Stimulated activated CD4-positive, alpha-beta T cell treated with anti-CD3 and anti-CD28 coated beads, Interleukin-2, amount 100 ng/mL, for 4 hours (primary cell): Measurements from ENCODE around the gene DBH.

ENCODE experiments used
- DNase-seq: peaks from one replicate; pipeline ENCODE4 v3.0.0-alpha.2; 2020; ENCODE audit warnings: low read depth

DBH gene

DNA sequence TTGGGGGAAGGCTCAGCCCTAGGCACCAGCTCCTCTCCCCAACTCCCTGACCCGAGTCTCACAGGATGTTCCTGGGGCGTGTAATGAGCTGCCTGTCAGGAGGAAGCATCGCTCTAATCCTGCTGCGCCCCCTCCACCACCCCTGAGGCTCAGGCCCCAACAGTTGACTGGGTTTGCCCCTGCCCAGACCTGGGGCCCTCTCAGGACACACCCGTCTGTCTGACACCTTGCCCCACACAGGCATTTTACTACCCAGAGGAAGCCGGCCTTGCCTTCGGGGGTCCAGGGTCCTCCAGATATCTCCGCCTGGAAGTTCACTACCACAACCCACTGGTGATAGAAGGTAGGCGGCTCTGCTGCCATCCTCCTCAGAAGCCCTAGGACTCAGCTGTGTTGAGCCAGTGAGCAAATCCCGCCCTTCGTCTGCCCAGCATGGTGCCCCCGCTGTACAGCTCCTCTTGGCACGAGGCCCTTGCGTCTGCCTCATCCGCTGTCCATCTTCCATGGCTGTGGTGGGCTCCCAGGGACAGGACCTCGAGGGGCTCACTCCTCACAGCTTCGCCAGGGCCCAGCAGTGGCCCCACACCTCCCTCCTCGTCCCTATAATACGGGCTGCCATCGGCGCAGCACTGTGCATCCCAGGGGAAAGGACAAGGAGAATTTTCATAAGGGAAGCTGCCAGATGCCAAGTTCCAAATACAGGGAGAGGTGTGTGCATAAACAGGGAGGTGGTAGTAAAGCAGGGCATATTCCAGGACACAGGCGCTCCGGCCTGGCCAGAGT lies 8.0 kb downstream of the DBH start:
- no peak for DNase-seq

DNA sequence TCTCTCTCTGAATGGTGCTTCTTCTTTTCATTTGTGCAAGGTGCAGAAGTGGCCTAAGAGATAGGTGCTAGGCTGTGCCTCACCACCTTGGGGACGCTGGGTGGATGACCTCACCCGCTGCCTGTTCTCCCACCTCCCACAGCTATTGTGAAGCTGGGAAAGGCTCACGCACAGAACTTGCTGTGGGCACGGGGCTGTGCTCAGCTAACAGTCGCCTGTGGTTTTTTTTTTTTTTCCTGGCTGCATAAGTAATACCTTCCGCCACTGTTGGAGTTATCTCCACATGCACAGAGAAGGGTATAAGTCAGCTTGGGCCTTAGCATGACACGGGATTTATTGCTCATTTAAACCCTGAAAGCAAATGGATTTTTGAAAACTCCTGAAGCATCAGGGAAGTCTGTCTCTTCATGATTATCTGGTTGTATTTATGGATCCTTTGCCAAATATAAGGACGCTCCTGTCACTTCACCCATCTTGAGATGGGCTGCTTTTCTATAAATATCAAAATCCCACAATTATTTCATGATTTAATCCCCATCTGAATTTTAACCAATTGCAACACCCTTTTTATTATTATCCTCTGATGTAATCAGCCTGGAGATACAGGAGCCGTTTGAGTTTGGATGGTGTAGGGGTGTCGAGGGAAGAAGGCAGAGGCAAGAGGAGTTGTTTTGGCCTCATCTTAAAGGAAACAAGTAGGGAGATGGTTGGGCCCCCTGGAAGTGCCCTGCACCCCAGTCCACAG lies 9.0 kb downstream of the DBH start:
- DNase-seq, result no peak

- no peak for DNase-seq
Observed at GRCh38 chr9:133647148-133647547, 11.0 kb downstream of the DBH start.

- DNase-seq, result no peak
Observed at GRCh38 chr9:133647765-133648469, 11.8 kb downstream of the DBH start.

GRCh38 chr9:133649194-133649593 lies 13.0 kb downstream of the DBH start:
- no peak for DNase-seq

- DNase-seq, result no peak
Observed at GRCh38 chr9:133650026-133650425, 13.9 kb downstream of the DBH start.

DNA sequence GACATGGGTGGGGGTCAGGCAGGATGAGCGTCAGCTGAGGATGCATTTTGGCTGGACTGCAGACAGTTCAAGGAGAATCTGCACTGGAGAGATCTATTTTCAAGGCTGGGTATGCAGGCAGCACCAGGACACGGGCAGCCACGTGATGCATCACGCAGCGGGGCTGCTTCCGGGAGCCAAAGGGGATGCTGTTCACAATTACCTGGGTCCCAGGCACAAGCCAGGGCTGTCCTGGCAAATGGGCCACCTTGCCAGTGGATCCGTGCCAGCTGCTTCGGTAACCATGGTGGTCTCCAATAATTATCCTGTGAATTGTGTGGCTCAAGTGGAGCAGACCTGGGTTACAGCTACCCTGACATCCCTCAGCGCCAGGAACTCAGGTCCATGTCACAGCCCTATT lies 17.5 kb downstream of the DBH start:
- no peak for DNase-seq

GRCh38 chr9:133654736-133655657 lies 18.8 kb downstream of the DBH start:
- no peak for DNase-seq

DNA sequence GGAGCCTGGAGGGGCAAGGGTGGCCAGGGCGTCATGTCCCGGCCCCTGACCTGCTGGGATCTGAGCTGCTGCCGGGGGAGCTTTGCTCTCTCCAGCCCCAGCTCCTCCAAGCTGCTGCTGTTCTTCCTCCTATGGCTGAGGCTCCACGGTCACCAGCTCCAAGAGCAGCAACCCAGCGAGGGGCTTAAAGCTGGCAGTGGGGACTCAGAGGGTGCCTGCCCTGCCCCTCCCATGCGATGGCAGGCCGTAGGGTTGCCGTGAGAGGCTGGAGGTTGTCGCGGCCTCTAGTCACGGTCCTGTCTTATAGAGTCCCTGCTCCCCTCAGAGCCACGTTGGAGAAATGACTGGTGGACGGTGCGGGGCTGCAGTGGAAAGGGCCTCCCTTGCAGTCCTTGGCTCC lies 19.5 kb downstream of the DBH start:
- no peak for DNase-seq

DNA sequence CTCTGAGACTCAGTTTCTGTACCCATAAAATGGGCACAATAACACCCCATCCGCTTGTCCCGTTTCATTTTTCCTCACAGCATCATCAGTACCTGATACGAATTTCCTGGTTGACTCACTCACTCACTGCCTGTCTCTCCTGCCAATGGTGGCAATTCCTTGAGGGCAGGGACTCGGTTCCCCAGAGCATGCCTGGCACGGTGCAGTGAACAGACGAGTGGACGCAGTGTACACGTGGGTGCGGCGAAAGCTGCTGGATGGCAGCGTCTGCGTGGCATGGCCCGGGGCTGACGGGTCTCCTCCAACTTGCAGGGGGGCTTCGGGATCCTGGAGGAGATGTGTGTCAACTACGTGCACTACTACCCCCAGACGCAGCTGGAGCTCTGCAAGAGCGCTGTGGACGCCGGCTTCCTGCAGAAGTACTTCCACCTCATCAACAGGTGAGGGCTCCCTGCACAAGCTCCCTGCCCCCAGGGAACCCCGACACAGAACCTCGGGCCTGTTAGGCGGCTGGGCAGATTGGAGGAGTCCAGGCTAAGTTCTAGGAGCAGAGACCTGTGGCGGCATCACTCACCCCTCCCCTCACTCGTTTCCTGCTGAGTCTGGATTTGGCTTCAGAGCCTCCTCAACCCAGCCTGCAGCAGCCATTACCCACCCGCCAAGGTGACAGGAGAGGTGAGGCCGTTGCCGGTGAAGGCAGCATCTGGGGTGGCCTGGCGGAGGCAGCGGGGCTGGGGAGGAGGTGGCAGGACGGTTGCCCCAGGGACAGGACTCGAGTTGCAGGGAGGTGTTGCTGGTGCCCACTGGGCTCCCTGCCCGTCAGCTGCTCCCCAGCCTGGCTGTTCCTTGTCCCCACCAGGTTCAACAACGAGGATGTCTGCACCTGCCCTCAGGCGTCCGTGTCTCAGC lies 20.3 kb downstream of the DBH start:
- DNase-seq, result peak; percentile 34

DNA sequence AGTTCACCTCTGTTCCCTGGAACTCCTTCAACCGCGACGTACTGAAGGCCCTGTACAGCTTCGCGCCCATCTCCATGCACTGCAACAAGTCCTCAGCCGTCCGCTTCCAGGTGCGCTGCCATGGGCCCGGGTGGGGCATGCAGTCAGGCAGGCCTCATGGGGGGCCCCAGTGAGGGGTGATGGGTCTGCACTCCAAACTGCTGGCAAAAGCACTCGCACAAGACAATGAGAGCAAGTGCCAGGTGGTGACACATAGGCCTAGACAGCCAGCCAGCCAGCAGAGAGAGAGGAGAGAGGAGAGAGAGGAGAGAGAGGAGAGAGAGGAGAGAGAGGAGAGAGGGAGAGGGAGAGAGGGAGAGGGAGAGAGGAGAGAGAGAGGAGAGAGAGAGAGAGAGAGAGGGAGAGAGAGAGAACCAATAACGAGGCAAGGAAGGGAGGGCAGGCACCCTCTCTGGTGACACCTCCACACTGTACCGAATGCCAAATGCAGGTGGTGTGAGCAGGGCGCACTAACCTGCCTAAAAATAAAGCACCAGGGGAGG lies 21.0 kb downstream of the DBH start:
- DNase-seq, result no peak

- peak; percentile 14 for DNase-seq
Observed at GRCh38 chr9:133658442-133659431, 22.6 kb downstream of the DBH start.

- DNase-seq, result no peak
Observed at GRCh38 chr9:133659516-133659915, 23.4 kb downstream of the DBH start.

GRCh38 chr9:133661846-133662540 lies 25.8 kb downstream of the DBH start:
- no peak for DNase-seq

GRCh38 chr9:133664173-133665050 lies 28.2 kb downstream of the DBH start:
- DNase-seq, result no peak

- DNase-seq, result no peak
Observed at GRCh38 chr9:133665096-133665495, 28.9 kb downstream of the DBH start.

GRCh38 chr9:133665535-133665934 lies 29.4 kb downstream of the DBH start:
- no peak for DNase-seq

GRCh38 chr9:133666387-133666786 lies 30.2 kb downstream of the DBH start:
- no peak for DNase-seq
